Eye (tissue), 1 donor: ENCODE measurements around the gene LRRC8D.
"Not testable (repeated sequence)": the region's sequence is repeated elsewhere in the genome, so short reads cannot be mapped to it uniquely, and the experiment has no call there.

Experiments used
- DNase-seq: peaks from one replicate; pipeline ENCODE4 v3.0.0-alpha.2; 2015

The LRRC8D gene

GRCh38 chr1:89971600-89971999 lies 150.8 kb downstream of the LRRC8D start:
- DNase-seq: no peak

DNA sequence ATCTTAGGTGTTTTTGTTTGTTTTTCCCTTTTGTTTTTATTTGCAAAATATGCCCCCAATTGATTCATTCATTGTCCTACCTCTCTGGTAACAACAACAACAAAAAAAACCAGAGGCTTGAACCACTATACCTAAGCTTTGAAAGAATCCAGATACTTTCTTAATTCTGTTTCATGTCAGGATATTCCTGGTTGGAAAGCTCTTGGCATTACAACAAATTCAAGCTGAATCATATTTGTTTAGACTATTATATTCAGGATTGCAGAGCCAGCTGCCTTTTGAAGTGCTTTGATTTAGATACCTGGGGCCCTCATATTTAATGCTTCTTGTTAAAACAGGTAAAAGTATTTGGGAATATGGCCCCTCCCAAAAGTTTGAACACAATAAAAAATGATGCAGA lies 151.2 kb downstream of the LRRC8D start:
- DNase-seq: no peak

GRCh38 chr1:89973471-89974127 lies 152.8 kb downstream of the LRRC8D start:
- DNase-seq: no peak

DNA sequence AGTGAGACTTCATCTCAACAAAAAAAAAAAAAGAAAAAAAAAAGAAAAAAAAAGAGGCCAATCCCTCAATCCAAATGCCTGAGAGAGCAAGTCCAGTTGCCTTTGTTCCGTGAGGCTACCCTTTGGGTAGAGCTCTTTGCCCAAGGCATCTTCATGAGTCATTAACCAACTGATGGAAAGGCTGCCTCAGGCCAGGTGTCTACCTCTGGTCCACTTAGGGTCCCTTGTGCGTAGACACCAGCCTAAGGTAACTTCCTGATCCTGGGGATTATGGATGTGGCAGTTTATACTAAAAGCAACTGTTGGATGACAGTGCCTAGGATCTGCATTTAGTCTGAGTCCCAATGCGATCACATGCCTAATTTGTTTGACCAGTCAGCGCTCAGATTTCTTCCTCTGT lies 153.4 kb downstream of the LRRC8D start:
- DNase-seq: no peak

DNA sequence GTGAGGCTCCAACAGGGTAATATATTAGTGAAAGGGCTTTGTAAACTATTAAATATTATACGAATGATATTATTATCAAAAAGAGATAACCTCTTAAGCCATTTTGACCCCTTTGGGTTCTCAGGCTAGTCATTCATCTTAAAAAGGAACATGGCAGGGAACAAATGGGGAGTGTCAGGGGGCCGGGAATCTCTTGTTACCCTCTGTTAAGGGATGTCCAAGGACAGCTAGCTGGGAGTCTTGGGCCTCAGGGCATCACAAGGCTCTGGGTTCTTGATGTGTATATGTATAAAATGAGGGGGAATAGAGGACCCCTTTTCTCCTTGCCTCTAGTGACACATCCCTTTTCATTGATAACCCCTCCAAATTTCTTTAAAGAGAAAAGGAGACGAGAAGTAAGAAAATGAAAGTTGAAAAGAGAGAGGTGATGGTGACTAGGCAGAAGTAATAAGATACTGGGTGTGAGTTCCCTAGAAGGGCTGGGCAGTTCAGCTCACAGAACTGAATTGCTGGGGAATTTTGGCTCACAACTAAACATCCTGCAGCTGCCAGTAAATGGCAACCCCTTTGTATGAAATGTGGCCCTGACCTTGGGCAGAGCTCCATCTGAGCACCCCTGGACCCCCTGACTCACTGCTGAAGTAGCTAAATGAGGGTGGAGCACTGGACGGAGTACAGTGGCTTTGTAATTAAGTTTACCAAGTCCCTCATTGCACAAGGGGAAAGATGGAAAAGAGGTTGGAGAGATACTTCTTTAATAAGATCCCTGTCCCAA lies 154.1 kb downstream of the LRRC8D start:
- DNase-seq: no peak

- no peak for DNase-seq
Observed at GRCh38 chr1:89975540-89976125, 154.8 kb downstream of the LRRC8D start.

- DNase-seq: no peak
Observed at GRCh38 chr1:89978755-89979154, 157.9 kb downstream of the LRRC8D start.

DNA sequence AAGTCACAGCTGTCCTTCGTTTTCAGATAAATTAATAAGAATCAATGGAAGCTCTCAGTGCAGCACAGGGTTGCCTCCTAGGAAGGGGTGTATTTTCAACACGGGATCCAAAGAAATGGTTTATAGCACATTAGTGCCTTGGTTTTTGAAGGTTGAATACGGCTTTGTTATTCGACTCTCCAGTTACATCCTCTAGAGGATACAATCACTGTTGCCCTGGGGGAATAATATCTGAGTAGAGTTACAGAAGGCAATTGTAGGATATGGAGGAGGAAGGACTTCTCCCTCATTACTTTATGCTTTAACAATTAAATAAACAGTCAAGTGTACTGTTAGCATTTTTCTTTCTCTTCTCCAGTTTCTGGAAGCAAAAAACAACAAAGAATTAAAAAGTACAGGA lies 159.8 kb downstream of the LRRC8D start:
- no peak for DNase-seq

- DNase-seq: not testable (repeated sequence)
Observed at GRCh38 chr1:89982846-89983245, 162.0 kb downstream of the LRRC8D start.

DNA sequence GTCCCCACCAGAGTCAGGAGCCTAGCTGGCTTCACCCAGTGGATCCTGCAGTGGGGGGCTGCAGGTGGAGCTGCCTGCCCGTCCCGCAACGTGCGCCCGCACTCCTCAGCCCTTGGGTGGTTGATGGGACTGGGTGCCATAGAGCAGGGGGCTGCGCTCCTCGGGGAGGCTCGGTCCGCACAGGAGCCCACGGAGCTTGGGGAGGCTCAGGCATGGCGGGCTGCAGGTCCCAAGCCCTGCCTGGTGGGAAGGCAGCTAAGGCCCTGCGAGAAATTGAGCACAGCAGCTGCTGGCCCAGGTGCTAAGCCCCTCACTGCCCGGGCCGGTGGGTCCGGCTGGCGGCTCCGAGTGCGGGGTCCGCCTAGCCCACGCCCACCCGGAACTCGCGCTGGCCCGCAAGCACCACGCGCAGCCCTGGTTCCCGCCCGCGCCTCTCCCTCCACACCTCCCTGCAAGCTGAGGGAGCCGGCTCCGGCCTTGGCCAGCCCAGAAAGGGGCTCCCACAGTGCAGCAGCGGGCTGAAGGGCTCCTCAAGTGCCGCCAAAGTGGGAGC lies 163.8 kb downstream of the LRRC8D start:
- DNase-seq: not testable (repeated sequence)

DNA sequence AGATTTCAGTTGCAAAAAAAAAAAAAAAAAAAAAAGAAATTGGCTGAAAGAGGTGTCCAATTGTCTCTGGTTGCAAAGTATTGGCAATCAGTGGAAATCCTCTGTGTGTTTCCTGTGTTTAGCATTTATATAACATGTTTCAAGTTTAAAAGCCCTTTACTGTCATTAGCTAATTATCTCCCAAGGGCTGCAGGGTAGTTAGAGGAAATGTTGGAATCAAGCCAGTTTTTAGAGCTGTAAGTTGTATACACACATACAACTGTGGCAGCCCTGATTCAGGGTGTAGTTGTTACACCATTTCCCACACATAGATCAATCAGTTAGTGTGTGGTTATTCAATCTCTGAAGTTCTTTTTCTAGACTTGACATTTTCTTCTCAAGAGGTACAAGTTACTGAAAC lies 165.2 kb downstream of the LRRC8D start:
- no peak for DNase-seq
